HepG2 (cell line): ENCODE measurements around the gene TOMM20. TPM values are rescaled to one million over a fixed set of nuclear protein-coding genes. Genes with fewer than 3 reads are reported as not detected.

Experiments used
- ATAC-seq: fragments of 200-7000 bp; cut with Tn5 transposase; 3 replicates; pipeline ENCODE4 v1.9.1; 2020; ENCODE audit warnings: mild to moderate bottlenecking, moderate library complexity
- BruUV-seq: library from RNA; stranded (reverse); fragments of 400-500 nt; replicated peaks from 2 replicates; lab custom pipeline; 2021; lab: Mats Ljungman, UMichigan
- CTCF ChIA-PET: fragments of 300-600 bp; formaldehyde crosslinking; extraction: SDS; loops from one replicate; lab custom pipeline; 2021; ENCODE audit warnings: low total read pairs, inconsistent platforms, low intra/inter-chr PET ratio; lab: Yijun Ruan, JAX
- POLR2A ChIA-PET: fragments of 350-600 bp; sonication (Branson Sonifier 250); formaldehyde crosslinking; loops from one replicate; lab custom pipeline; 2020; ENCODE audit warnings: antibody characterized with exemption, inconsistent platforms; lab: Yijun Ruan, JAX
- DNase-seq: peaks from one replicate; pipeline ENCODE4 v3.0.0-alpha.2; 2015; ENCODE audit warnings: low spot score
- FAIRE-seq: peaks from 3 replicates; lab custom pipeline; 2011; peaks lifted over from hg19 to GRCh38; lab: Jason Lieb, UNC
- H2AFZ ChIP-seq: one replicate; pipeline ENCODE4 v1.6.1; 2011; ENCODE audit warnings: low read length, inconsistent platforms
- H3K27ac ChIP-seq: fragments of 300-600 bp; 3 replicates; pipeline ENCODE4 v1.8.0; 2011; ENCODE audit warnings: mixed run types, mild to moderate bottlenecking, mixed read lengths, low read length, inconsistent platforms; ENCODE audit not compliant: insufficient read depth; ENCODE audit errors: extremely low read length
- H3K27me3 ChIP-seq, 2 experiments: fragments of 200-600 bp in 1 of 2; 2 replicates in 1 of 2; 3 replicates in 1 of 2; pipeline versions ENCODE4 v1.6.0 to v1.8.0; 2011; ENCODE audit warnings: low read length in 2 of 2, mild to moderate bottlenecking in 2 of 2, moderate library complexity in 2 of 2, inconsistent platforms in 1 of 2; ENCODE audit not compliant: insufficient read depth in 2 of 2, control insufficient read depth in 1 of 2
- H3K36me3 ChIP-seq, 2 experiments: fragments of 200-600 bp in 1 of 2; replicated peaks in 1 of 2; 2 replicates in 1 of 2; 3 replicates in 1 of 2; pipeline versions ENCODE4 v1.5.1 to v1.8.0; 2011; ENCODE audit warnings: low read length in 2 of 2, inconsistent platforms in 1 of 2; ENCODE audit not compliant: insufficient read depth in 2 of 2, control insufficient read depth in 1 of 2
- H3K4me1 ChIP-seq: 2 replicates; pipeline ENCODE4 v1.5.1; 2012; ENCODE audit warnings: low read length, inconsistent platforms; ENCODE audit not compliant: insufficient read depth
- H3K4me2 ChIP-seq: 2 replicates; pipeline ENCODE4 v1.6.0; 2011; ENCODE audit warnings: low read depth, low read length, inconsistent platforms
- H3K4me3 ChIP-seq, 3 experiments: fragments of 200-600 bp in 1 of 3; sonication (generic), shearing (Covaris generic) in 1 of 3; replicated peaks in 1 of 3; 2 replicates each; pipeline ENCODE4 v1.5.1; 2011 to 2016; ENCODE audit warnings: low read length in 3 of 3, inconsistent platforms in 2 of 3, low read depth in 2 of 3, mild to moderate bottlenecking in 2 of 3, control low read depth in 1 of 3, mixed read lengths in 1 of 3; ENCODE audit not compliant: insufficient read depth in 1 of 3
- H3K79me2 ChIP-seq: one replicate; pipeline ENCODE4 v1.6.1; 2011; ENCODE audit warnings: low read length, inconsistent platforms; ENCODE audit not compliant: insufficient read depth
- H3K9ac ChIP-seq: 2 replicates; pipeline ENCODE4 v1.6.0; 2011; ENCODE audit warnings: mild to moderate bottlenecking, low read depth, low read length, inconsistent platforms; ENCODE audit not compliant: insufficient read depth
- H3K9me3 ChIP-seq: 2 replicates; pipeline ENCODE4 v1.5.1; 2012; ENCODE audit warnings: mild to moderate bottlenecking, low read length
- H4K20me1 ChIP-seq: 2 replicates; pipeline ENCODE4 v1.6.0; 2011; ENCODE audit warnings: inconsistent platforms, mild to moderate bottlenecking, low read length, moderate library complexity; ENCODE audit not compliant: insufficient read depth
- KLF13 ChIP-seq: sonication (generic); formaldehyde crosslinking; IDR thresholded peaks from 2 replicates; pipeline ENCODE4 v1.4.0; 2020; ENCODE audit warnings: mild to moderate bottlenecking, missing genetic modification reagents
- MAX ChIP-seq: IDR thresholded peaks from 2 replicates; pipeline ENCODE4 v1.6.1; 2012; ENCODE audit warnings: inconsistent platforms
- MEF2D ChIP-seq: sonication (generic); formaldehyde crosslinking; IDR thresholded peaks from 2 replicates; pipeline ENCODE4 v1.5.1; 2020; ENCODE audit warnings: mild to moderate bottlenecking, missing genetic modification reagents
- NR0B2 ChIP-seq: sonication (generic); formaldehyde crosslinking; IDR thresholded peaks from 2 replicates; pipeline ENCODE4 v1.4.0; 2020; ENCODE audit warnings: mild to moderate bottlenecking, missing genetic modification reagents
- PRMT3 ChIP-seq: sonication (generic); formaldehyde crosslinking; IDR thresholded peaks from 2 replicates; pipeline ENCODE4 v1.8.1; 2022; ENCODE audit warnings: low read depth, mild to moderate bottlenecking, moderate library complexity, missing genetic modification reagents, borderline replicate concordance
- RAD21 ChIP-seq: fragments of 450-650 bp; formaldehyde crosslinking; IDR thresholded peaks from 2 replicates; pipeline ENCODE4 v1.5.0; 2020; ENCODE audit warnings: mild to moderate bottlenecking
- SOX6 ChIP-seq, 2 experiments: fragments of 450-650 bp in 1 of 2; sonication (generic) in 1 of 2; formaldehyde crosslinking in 1 of 2; IDR thresholded peaks; 2 replicates each; pipeline versions ENCODE4 v1.4.0 to v1.6.1; 2017 to 2020; ENCODE audit warnings: antibody characterized with exemption in 1 of 2, mild to moderate bottlenecking in 1 of 2, missing genetic modification reagents in 1 of 2
- ZFY ChIP-seq: sonication (generic); formaldehyde crosslinking; IDR thresholded peaks from 2 replicates; pipeline ENCODE4 v1.4.0; 2020; ENCODE audit warnings: missing genetic modification reagents
- ZKSCAN1 ChIP-seq: fragments of 150-350 bp; IDR thresholded peaks from 2 replicates; pipeline ENCODE4 v1.6.1; 2014; ENCODE audit warnings: low read length
- ZNF251 ChIP-seq: sonication (generic); formaldehyde crosslinking; IDR thresholded peaks from 2 replicates; pipeline ENCODE4 v1.9.0; 2021; ENCODE audit warnings: mild to moderate bottlenecking, missing genetic modification reagents
- ZNF276 ChIP-seq: sonication (generic); formaldehyde crosslinking; IDR thresholded peaks from 2 replicates; pipeline ENCODE4 v1.4.0; 2020; ENCODE audit warnings: mild to moderate bottlenecking, low read depth, missing genetic modification reagents
- ZNF280B ChIP-seq: sonication (generic); formaldehyde crosslinking; IDR thresholded peaks from 2 replicates; pipeline ENCODE4 v1.5.0; 2020; ENCODE audit warnings: missing genetic modification reagents, mild to moderate bottlenecking, borderline replicate concordance
- ZNF292 ChIP-seq: sonication (generic); formaldehyde crosslinking; IDR thresholded peaks from 2 replicates; pipeline ENCODE4 v1.8.1; 2022; ENCODE audit warnings: mild to moderate bottlenecking, low read depth, missing genetic modification reagents, borderline replicate concordance
- ZNF773 ChIP-seq: sonication (generic); formaldehyde crosslinking; IDR thresholded peaks from 2 replicates; pipeline ENCODE4 v1.4.0; 2020; ENCODE audit warnings: missing genetic modification reagents, borderline replicate concordance
- ZNF776 ChIP-seq: sonication (generic); formaldehyde crosslinking; IDR thresholded peaks from 2 replicates; pipeline ENCODE4 v1.4.0; 2020; ENCODE audit warnings: mild to moderate bottlenecking, missing genetic modification reagents
- WGBS: methylation state at CpG from one replicate; pipeline ENCODE4 v1.1.6; 2017; ENCODE audit warnings: low lambda C conversion rate; 5-methylcytosine and 5-hydroxymethylcytosine counted together
- in situ Hi-C: cut with HindIII; loops from 2 replicates; pipeline ENCODE4 v1.10.0; 2017; ENCODE audit warnings: low pct_unique_long_range_greater_than_20kb; ENCODE audit not compliant: extremely low pct_ligation_motif_present
- intact Hi-C: fragments of 100-400 bp; cut with micrococcal nuclease; formaldehyde crosslinking; loops from one replicate; pipeline ENCODE4 v1.10.0; 2022; ENCODE audit not compliant: unreplicated experiment
- polyA plus RNA-seq, 8 experiments: library from polyadenylated mRNA; depleted of rRNA in 3 of 8; stranded (reverse) in 7 of 8; unstranded in 1 of 8; fragments of >200 nt; fragmentation: Illumina TruSeq in 4 of 8; extraction: Trizol in 4 of 8; gene quantifications; 2 replicates each; pipeline versions ENCODE4 v1.2.1 to v1.2.3, GENCODE V29; 2011 to 2016; ENCODE audit warnings: low read depth in 4 of 8, missing spikeins in 1 of 8, mixed read lengths in 1 of 8; ENCODE audit not compliant: insufficient read depth in 1 of 8
- total RNA-seq, 5 experiments: library from RNA; depleted of rRNA; stranded (reverse); fragments of >200 nt; fragmentation: Illumina TruSeq; extraction: Trizol; gene quantifications; 2 replicates each; pipeline ENCODE4 v1.2.3, GENCODE V29; 2016; ENCODE audit warnings: low read depth in 1 of 5

TOMM20 gene
- total and polyA plus RNA-seq, 2 of the 13 experiments (the other 11 are each of a cell fraction or from before 2014, with no cell fraction given): 153 to 376 TPM

- no peaks in the 10 kb centered on the region for H3K27me3 ChIP-seq
- H2AFZ ChIP-seq: no peak overlapping the region
- peak overlapping the region; percentile 67 for H3K4me2 ChIP-seq
- in situ Hi-C loops (loop anchor here (5.0 kb wide), 2 partner anchors 496 to 596 kb away; no protein-coding TSS in a partner anchor), intact Hi-C loops (loop anchor here (10.0 kb wide), 1 partner anchor 692 kb away; no protein-coding TSS in a partner anchor)
- ATAC-seq (peak; percentile 69), DNase-seq (peak; percentile 50), FAIRE-seq (no peak)
- POLR2A ChIA-PET: interaction anchor here (0.9 to 1.4 kb wide), 4 partner anchors 9 to 369 kb away, joined by 3 to 8 read pairs (median 4); no protein-coding TSS in a partner anchor
- H3K4me3 ChIP-seq: peak overlapping the region in 1 of 3 experiments; percentile 41; a peak in 1 of 6 replicates
- H3K9me3 ChIP-seq: no peaks in the 10 kb centered on the region
- no TSS peak for BruUV-seq
- no peaks in the 10 kb centered on the region for H4K20me1 ChIP-seq
- H3K4me1 ChIP-seq: peaks cover 52% of the 10 kb centered on the region
- no peaks in the 10 kb centered on the region for H3K79me2 ChIP-seq
- WGBS: 79% methylated on average over 15 of the region's 27 CpGs
- no peak overlapping the region for H3K9ac ChIP-seq
- H3K27ac ChIP-seq: no peak overlapping the region
- CTCF ChIA-PET: interaction anchor here (1.6 to 1.7 kb wide), 2 partner anchors 11 to 594 kb away, joined by 3 to 4 read pairs; no protein-coding TSS in a partner anchor
- no peaks in the 10 kb centered on the region for H3K36me3 ChIP-seq
- peak; percentile 60; the same call in 1 of the 2 replicates for TF ChIP-seq RAD21 (CRISPR knock-in tag)
- no peak for TF ChIP-seq ZNF276 (CRISPR knock-in tag)
- TF ChIP-seq ZKSCAN1: 0 out of 2 replicates have a peak, but pooled peaks have one; percentile 23
- 0 out of 2 replicates have a peak, but pooled peaks have one; percentile 61 for TF ChIP-seq ZNF280B (CRISPR knock-in tag)
- TF ChIP-seq ZFY (CRISPR knock-in tag): 0 out of 2 replicates have a peak, but pooled peaks have one; percentile 18
- 0 out of 2 replicates have a peak, but pooled peaks have one; percentile 17 for TF ChIP-seq MEF2D (CRISPR knock-in tag)
- TF ChIP-seq ZNF773 (CRISPR knock-in tag): no peak
- no peak for TF ChIP-seq PRMT3 (CRISPR knock-in tag)
- no peak for TF ChIP-seq KLF13 (CRISPR knock-in tag)
- no peak for TF ChIP-seq SOX6 (IDR thresholded peaks at IDR 0.05)
- peak; percentile 16; the same call in 1 of the 2 replicates for TF ChIP-seq SOX6 (CRISPR knock-in tag; IDR thresholded peaks at IDR 0.05)
- TF ChIP-seq ZNF251 (CRISPR knock-in tag): no peak
- TF ChIP-seq ZNF292 (CRISPR knock-in tag): 0 out of 2 replicates have a peak, but pooled peaks have one; percentile 10
- TF ChIP-seq MAX: 0 out of 2 replicates have a peak, but pooled peaks have one; percentile 6
- TF ChIP-seq ZNF776 (CRISPR knock-in tag): peak; percentile 68; the same call in 1 of the 2 replicates
- 0 out of 2 replicates have a peak, but pooled peaks have one; percentile 10 for TF ChIP-seq NR0B2 (CRISPR knock-in tag)
Measured at GRCh38 chr1:235093013-235093695, 35.5 kb downstream of the TOMM20 start.
